ENCODE results near the gene CARMIL3. TPM values are rescaled to one million over a fixed set of nuclear protein-coding genes. Genes with fewer than 3 reads are reported as not detected.

CARMIL3 gene
- total RNA-seq, 1 donor from 2014 or later, result 0.77 TPM

- H3K27ac ChIP-seq, result no peak overlapping the region
- peak overlapping the region; percentile 61 for H3K4me3 ChIP-seq
- H4K20me1 ChIP-seq (ENCODE audit: low read depth), result no peaks in the 10 kb centered on the region
- H3K27me3 ChIP-seq, result no peaks in the 10 kb centered on the region
- no peaks in the 10 kb centered on the region for H3K36me3 ChIP-seq
- peak overlapping the region; percentile 83 for H3K4me2 ChIP-seq
- H3K27me3 Mint-ChIP-seq (ENCODE audit: insufficient read depth, low read depth), result peaks cover 3% of the 10 kb centered on the region
- H3K27ac Mint-ChIP-seq, result no peak overlapping the region
- peaks cover 6% of the 10 kb centered on the region for H3K4me1 ChIP-seq
- peak overlapping the region; percentile 94 for H3K4me3 Mint-ChIP-seq
- no peaks in the 10 kb centered on the region for H3K9me3 Mint-ChIP-seq
- H3K9ac ChIP-seq, result peak overlapping the region; percentile 39
- peaks cover 13% of the 10 kb centered on the region for H3K79me2 ChIP-seq (ENCODE audit: low read depth)
- H3F3A ChIP-seq (ENCODE audit: low read depth), result peaks cover 19% of the 10 kb centered on the region
- peaks cover 15% of the 10 kb centered on the region for H3K4me1 Mint-ChIP-seq
- no peaks in the 10 kb centered on the region for H3K9me3 ChIP-seq (ENCODE audit: low read depth)
- peaks cover 9% of the 10 kb centered on the region for H3K36me3 Mint-ChIP-seq
- TF ChIP-seq EZH2phosphoT487 (IDR thresholded peaks at IDR 0.05) (no peak), EZH2 (IDR thresholded peaks at IDR 0.05) (no peak)
- TF ChIP-seq, protein P1, sequence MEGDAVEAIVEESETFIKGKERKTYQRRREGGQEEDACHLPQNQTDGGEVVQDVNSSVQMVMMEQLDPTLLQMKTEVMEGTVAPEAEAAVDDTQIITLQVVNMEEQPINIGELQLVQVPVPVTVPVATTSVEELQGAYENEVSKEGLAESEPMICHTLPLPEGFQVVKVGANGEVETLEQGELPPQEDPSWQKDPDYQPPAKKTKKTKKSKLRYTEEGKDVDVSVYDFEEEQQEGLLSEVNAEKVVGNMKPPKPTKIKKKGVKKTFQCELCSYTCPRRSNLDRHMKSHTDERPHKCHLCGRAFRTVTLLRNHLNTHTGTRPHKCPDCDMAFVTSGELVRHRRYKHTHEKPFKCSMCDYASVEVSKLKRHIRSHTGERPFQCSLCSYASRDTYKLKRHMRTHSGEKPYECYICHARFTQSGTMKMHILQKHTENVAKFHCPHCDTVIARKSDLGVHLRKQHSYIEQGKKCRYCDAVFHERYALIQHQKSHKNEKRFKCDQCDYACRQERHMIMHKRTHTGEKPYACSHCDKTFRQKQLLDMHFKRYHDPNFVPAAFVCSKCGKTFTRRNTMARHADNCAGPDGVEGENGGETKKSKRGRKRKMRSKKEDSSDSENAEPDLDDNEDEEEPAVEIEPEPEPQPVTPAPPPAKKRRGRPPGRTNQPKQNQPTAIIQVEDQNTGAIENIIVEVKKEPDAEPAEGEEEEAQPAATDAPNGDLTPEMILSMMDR (IDR thresholded peaks at IDR 0.05), result no peak
- H2AFZ ChIP-seq (replicated peaks), result peak overlapping the region; percentile 72
- DNase-seq (ENCODE audit: low spot score), result no peak
These were observed 63.8 kb downstream of the CARMIL3 start for GRCh38 chr14:24115422-24116127.

DNA sequence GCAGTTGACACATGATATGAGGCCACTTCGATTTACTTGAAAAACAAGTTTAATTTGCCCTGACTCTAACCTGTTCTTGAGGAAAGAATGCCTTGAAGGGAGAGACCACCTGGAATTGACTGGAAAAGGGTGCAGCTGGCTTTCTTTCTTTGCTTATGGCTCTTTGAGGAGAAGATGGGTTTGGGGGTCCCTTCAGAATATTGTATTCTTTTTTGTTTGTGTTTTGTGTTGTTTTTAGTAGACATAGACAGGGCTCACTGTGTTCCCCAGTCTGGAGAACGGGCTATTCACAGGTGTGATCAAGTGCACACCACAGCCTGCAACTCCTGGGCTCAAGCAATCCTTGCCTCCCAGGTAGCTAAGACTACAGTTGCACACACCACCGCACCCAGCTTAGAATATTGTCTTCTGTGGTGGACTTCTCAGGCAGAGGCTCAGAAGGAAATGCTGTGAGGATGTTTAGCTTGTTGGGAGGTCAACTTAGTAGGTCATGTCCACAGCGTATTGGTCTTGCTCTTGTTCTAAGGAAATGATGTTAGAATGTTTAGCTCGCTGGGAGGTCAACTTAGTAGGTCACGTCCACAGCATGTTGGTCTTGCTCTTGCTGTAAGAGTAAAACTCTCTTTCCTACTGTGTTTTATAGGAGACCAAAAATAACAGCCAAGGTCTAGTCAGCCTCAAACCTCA, 64.5 kb downstream of the CARMIL3 start:
- no peaks in the 10 kb centered on the region for H3K9me3 ChIP-seq (ENCODE audit: low read depth)
- Mint-ChIP-seq H3K36me3 (peaks cover 9% of the 10 kb centered on the region), H3K27me3 (ENCODE audit: insufficient read depth, low read depth) (peaks cover 3% of the 10 kb centered on the region), H3K9me3 (no peaks in the 10 kb centered on the region), H3K27ac (no peak overlapping the region), H3K4me3 (peak overlapping the region; percentile 94), H3K4me1 (peaks cover 15% of the 10 kb centered on the region)
- peak overlapping the region; percentile 61 for H3K4me3 ChIP-seq
- H2AFZ ChIP-seq (replicated peaks), result no peak overlapping the region
- H3K9ac ChIP-seq, result no peak overlapping the region
- no peak overlapping the region for H3K27ac ChIP-seq
- no peaks in the 10 kb centered on the region for H3K27me3 ChIP-seq
- peak overlapping the region; percentile 83 for H3K4me2 ChIP-seq
- no peaks in the 10 kb centered on the region for H3K36me3 ChIP-seq
- H3F3A ChIP-seq (ENCODE audit: low read depth), result peaks cover 19% of the 10 kb centered on the region
- H3K4me1 ChIP-seq, result peaks cover 6% of the 10 kb centered on the region
- H3K79me2 ChIP-seq (ENCODE audit: low read depth), result peaks cover 13% of the 10 kb centered on the region
- no peaks in the 10 kb centered on the region for H4K20me1 ChIP-seq (ENCODE audit: low read depth)
- no peak for DNase-seq (ENCODE audit: low spot score)
- TF ChIP-seq EZH2phosphoT487 (IDR thresholded peaks at IDR 0.05), result no peak
- TF ChIP-seq, protein P1 (IDR thresholded peaks at IDR 0.05), result no peak
- TF ChIP-seq EZH2 (IDR thresholded peaks at IDR 0.05), result no peak

DNA sequence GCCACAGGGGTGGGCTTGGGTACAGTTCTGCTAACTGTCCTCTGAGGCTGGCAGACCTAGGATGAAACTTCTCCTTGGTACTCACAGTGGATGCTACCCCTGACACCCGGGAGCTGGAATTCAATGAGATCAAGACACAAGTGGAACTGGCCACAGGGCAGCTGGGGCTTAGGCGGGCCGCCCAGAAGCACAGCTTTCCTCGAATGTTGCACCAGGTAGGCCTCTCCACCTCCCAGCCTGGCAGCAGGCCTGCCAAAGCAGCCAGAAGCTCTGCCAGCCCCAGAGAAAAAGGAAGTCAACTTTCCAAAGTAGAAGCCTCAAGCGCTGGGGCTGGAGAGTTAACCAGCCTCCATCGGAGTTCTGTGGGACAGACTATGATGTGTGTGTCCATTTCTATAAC, 65.4 kb downstream of the CARMIL3 start:
- no peaks in the 10 kb centered on the region for H3K9me3 ChIP-seq (ENCODE audit: low read depth)
- no peak for DNase-seq (ENCODE audit: low spot score)
- H4K20me1 ChIP-seq (ENCODE audit: low read depth), result no peaks in the 10 kb centered on the region
- H3K27ac ChIP-seq, result no peak overlapping the region
- no peak overlapping the region for H3K27ac Mint-ChIP-seq
- no peak overlapping the region for H3K4me3 ChIP-seq
- H3K4me2 ChIP-seq, result no peak overlapping the region
- H2AFZ ChIP-seq (replicated peaks), result no peak overlapping the region
- H3K36me3 Mint-ChIP-seq, result peaks cover 12% of the 10 kb centered on the region
- peaks cover 19% of the 10 kb centered on the region for H3F3A ChIP-seq (ENCODE audit: low read depth)
- peaks cover 13% of the 10 kb centered on the region for H3K79me2 ChIP-seq (ENCODE audit: low read depth)
- H3K36me3 ChIP-seq, result no peaks in the 10 kb centered on the region
- TF ChIP-seq EZH2phosphoT487 (IDR thresholded peaks at IDR 0.05), result no peak
- no peak for TF ChIP-seq EZH2 (IDR thresholded peaks at IDR 0.05)
- TF ChIP-seq, protein P1 (IDR thresholded peaks at IDR 0.05), result no peak
- no peaks in the 10 kb centered on the region for H3K27me3 ChIP-seq
- H3K4me3 Mint-ChIP-seq, result peak overlapping the region; percentile 94
- peaks cover 6% of the 10 kb centered on the region for H3K4me1 ChIP-seq
- H3K9me3 Mint-ChIP-seq, result no peaks in the 10 kb centered on the region
- no peak overlapping the region for H3K9ac ChIP-seq
- H3K27me3 Mint-ChIP-seq (ENCODE audit: insufficient read depth, low read depth), result peaks cover 3% of the 10 kb centered on the region
- H3K4me1 Mint-ChIP-seq, result peaks cover 15% of the 10 kb centered on the region

Other genes starting within 250 kb of the CARMIL3 start
- 18.6 and 20.4 TPM in 2 replicates for gene DHRS4, start 98.2 kb upstream of the CARMIL3 start, total RNA-seq (ENCODE audit: low replicate concordance)
- 3.6 and 7.4 TPM in 2 replicates for gene DHRS4L2, start 63.1 kb upstream of the CARMIL3 start, total RNA-seq (ENCODE audit: low replicate concordance)
- gene CPNE6, start 19.6 kb downstream of the CARMIL3 start, total RNA-seq (ENCODE audit: low replicate concordance), result not detected in 2 replicates
- 11.1 and 26.6 TPM in 2 replicates for gene PCK2, start 42.3 kb downstream of the CARMIL3 start, total RNA-seq (ENCODE audit: low replicate concordance)
- 66.5 and 83.8 TPM in 2 replicates for gene DCAF11, start 62.8 kb downstream of the CARMIL3 start, total RNA-seq (ENCODE audit: low replicate concordance)
- gene NRL, start 62.9 kb downstream of the CARMIL3 start, total RNA-seq (ENCODE audit: low replicate concordance), result 0.54 and 1.9 TPM in 2 replicates
- gene FITM1, start 78.7 kb downstream of the CARMIL3 start, total RNA-seq (ENCODE audit: low replicate concordance), result 0.77 and 1.2 TPM in 2 replicates
- gene PSME1, start 84.2 kb downstream of the CARMIL3 start, total RNA-seq (ENCODE audit: low replicate concordance), result 32.7 and 37.5 TPM in 2 replicates
- 14.0 and 23.8 TPM in 2 replicates for gene EMC9, start 89.6 kb downstream of the CARMIL3 start, total RNA-seq (ENCODE audit: low replicate concordance)
- 43.5 and 53.5 TPM in 2 replicates for gene PSME2, start 94.6 kb downstream of the CARMIL3 start, total RNA-seq (ENCODE audit: low replicate concordance)
- gene RNF31, start 95.5 kb downstream of the CARMIL3 start, total RNA-seq (ENCODE audit: low replicate concordance), result 28.8 and 38.3 TPM in 2 replicates
- gene IRF9, start 109.3 kb downstream of the CARMIL3 start, total RNA-seq (ENCODE audit: low replicate concordance), result 6.9 and 9.7 TPM in 2 replicates
- gene REC8, start 120.1 kb downstream of the CARMIL3 start, total RNA-seq (ENCODE audit: low replicate concordance), result 34.6 and 59.8 TPM in 2 replicates
- 15.9 and 35.5 TPM in 2 replicates for gene IPO4, start 136.8 kb downstream of the CARMIL3 start, total RNA-seq (ENCODE audit: low replicate concordance)
- gene TM9SF1, start 143.4 kb downstream of the CARMIL3 start, total RNA-seq (ENCODE audit: low replicate concordance), result 30.5 and 37.6 TPM in 2 replicates
- gene TSSK4, start 153.7 kb downstream of the CARMIL3 start, total RNA-seq (ENCODE audit: low replicate concordance), result not detected in 2 replicates
- 35.3 and 37.1 TPM in 2 replicates for gene CHMP4A, start 161.5 kb downstream of the CARMIL3 start, total RNA-seq (ENCODE audit: low replicate concordance)
- gene MDP1, start 164.1 kb downstream of the CARMIL3 start, total RNA-seq (ENCODE audit: low replicate concordance), result 18.3 and 20.1 TPM in 2 replicates
- gene NEDD8, start 180.4 kb downstream of the CARMIL3 start, total RNA-seq (ENCODE audit: low replicate concordance), result 170 and 220 TPM in 2 replicates
- 98.4 and 101 TPM in 2 replicates for gene GMPR2, start 180.9 kb downstream of the CARMIL3 start, total RNA-seq (ENCODE audit: low replicate concordance)
- 32.6 and 42.5 TPM in 2 replicates for gene TINF2, start 190.6 kb downstream of the CARMIL3 start, total RNA-seq (ENCODE audit: low replicate concordance)
- gene TGM1, start 211.2 kb downstream of the CARMIL3 start, total RNA-seq (ENCODE audit: low replicate concordance), result 2.6 and 4.9 TPM in 2 replicates
- 7.1 and 22.9 TPM in 2 replicates for gene RABGGTA, start 219.6 kb downstream of the CARMIL3 start, total RNA-seq (ENCODE audit: low replicate concordance)
- 19.7 and 27.4 TPM in 2 replicates for gene DHRS1, start 247.8 kb downstream of the CARMIL3 start, total RNA-seq (ENCODE audit: low replicate concordance)
- gene NOP9, start 247.8 kb downstream of the CARMIL3 start, total RNA-seq (ENCODE audit: low replicate concordance), result 14.8 and 24.7 TPM in 2 replicates

Data from neural progenitor cell (in vitro differentiated cells).